ENCODE data around the gene FAM136A. TPM values are rescaled to one million over a fixed set of nuclear protein-coding genes. Genes with fewer than 3 reads are reported as not detected.
A peak's percentile ranks its signal among the peaks of the same experiment; 100 is the strongest.

Gene FAM136A
- total RNA-seq, 1 donor from 2014 or later: 32.8 TPM

DNA sequence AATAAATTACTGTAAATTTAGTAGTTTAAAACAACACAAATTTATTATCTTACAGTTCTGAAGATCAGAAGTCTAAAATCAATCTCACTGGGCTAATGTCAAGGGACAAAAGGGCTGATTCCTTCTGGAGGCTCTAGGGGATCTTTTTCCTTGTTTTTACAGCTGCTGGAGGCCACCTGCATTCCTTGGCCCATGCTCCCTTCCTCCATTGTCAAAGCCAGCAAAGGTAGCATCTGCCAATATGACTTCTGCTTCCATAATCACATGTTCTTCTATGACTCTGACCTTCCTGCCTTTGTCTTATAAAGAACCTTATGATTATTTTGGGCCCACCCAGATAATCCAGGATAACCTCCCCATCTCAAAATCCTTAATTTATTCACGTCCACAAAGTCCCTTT is 46.0 kb upstream of the FAM136A start:
- H3K36me3 ChIP-seq (ENCODE audit: insufficient read depth, low read length): no peaks in the 10 kb centered on the region
- no peak for TF ChIP-seq EZH2 (IDR thresholded peaks at IDR 0.05; ENCODE audit: insufficient read depth, low read length)
- TF ChIP-seq, protein P1, sequence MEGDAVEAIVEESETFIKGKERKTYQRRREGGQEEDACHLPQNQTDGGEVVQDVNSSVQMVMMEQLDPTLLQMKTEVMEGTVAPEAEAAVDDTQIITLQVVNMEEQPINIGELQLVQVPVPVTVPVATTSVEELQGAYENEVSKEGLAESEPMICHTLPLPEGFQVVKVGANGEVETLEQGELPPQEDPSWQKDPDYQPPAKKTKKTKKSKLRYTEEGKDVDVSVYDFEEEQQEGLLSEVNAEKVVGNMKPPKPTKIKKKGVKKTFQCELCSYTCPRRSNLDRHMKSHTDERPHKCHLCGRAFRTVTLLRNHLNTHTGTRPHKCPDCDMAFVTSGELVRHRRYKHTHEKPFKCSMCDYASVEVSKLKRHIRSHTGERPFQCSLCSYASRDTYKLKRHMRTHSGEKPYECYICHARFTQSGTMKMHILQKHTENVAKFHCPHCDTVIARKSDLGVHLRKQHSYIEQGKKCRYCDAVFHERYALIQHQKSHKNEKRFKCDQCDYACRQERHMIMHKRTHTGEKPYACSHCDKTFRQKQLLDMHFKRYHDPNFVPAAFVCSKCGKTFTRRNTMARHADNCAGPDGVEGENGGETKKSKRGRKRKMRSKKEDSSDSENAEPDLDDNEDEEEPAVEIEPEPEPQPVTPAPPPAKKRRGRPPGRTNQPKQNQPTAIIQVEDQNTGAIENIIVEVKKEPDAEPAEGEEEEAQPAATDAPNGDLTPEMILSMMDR (IDR thresholded peaks at IDR 0.05; ENCODE audit: insufficient read depth, low read depth, low read length): no peak
- no peaks in the 10 kb centered on the region for H3K4me1 ChIP-seq (ENCODE audit: insufficient read depth, low read length)
- H3K4me2 ChIP-seq (ENCODE audit: low read length): no peak overlapping the region
- Mint-ChIP-seq H3K4me1 (ENCODE audit: low read depth, unreplicated experiment) (peaks cover 4% of the 10 kb centered on the region), H3K27ac (ENCODE audit: unreplicated experiment) (no peak overlapping the region), H3K27me3 (ENCODE audit: low read depth, unreplicated experiment) (peaks cover 25% of the 10 kb centered on the region), H3K4me3 (ENCODE audit: unreplicated experiment) (no peak overlapping the region), H3K9me3 (ENCODE audit: unreplicated experiment) (no peaks in the 10 kb centered on the region), H3K36me3 (ENCODE audit: low read depth, unreplicated experiment) (no peaks in the 10 kb centered on the region)
- H3K9ac ChIP-seq (ENCODE audit: low read length): no peak overlapping the region
- peaks cover 2% of the 10 kb centered on the region for H3K27me3 ChIP-seq (ENCODE audit: insufficient read depth, low read length)
- DNase-seq (ENCODE audit: low read depth) (no peak), FAIRE-seq (no peak)
- no peaks in the 10 kb centered on the region for H3K79me2 ChIP-seq (ENCODE audit: insufficient read depth, low read length)
- H3K9me3 ChIP-seq (ENCODE audit: insufficient read depth, low read depth, low read length): no peaks in the 10 kb centered on the region
- H3K4me3 ChIP-seq (ENCODE audit: insufficient read depth, low read depth, low read length): no peak overlapping the region
- H2AFZ ChIP-seq (ENCODE audit: low read depth, low read length): no peak overlapping the region
- H4K20me1 ChIP-seq (ENCODE audit: insufficient read depth, low read length): no peaks in the 10 kb centered on the region
- no peak overlapping the region for H3K27ac ChIP-seq (ENCODE audit: low read depth, low read length)

DNA sequence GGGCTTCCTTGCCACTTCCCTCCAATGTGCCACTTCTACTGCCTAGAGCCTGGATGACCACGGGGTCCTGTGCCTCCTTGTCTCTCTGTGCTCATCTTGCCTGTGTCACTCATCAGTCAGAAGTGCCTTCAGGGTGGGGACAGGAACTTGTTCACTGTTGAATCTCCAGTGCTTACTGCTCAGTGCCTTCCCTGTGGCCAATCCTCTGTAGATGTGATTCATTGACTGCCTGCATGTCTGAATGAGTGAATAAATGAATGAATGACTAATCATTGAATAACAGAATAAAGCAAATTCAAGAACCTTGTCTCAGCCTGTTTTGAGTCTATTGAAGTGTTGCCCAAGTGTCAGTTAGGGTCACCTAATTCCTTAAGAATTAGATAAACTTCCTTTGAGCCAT is 42.3 kb upstream of the FAM136A start:
- DNase-seq (ENCODE audit: low read depth) (no peak), FAIRE-seq (peak; percentile 47)
- Histone ChIP-seq H4K20me1 (ENCODE audit: insufficient read depth, low read length) (no peaks in the 10 kb centered on the region), H3K79me2 (ENCODE audit: insufficient read depth, low read length) (no peaks in the 10 kb centered on the region), H3K36me3 (ENCODE audit: insufficient read depth, low read length) (no peaks in the 10 kb centered on the region), H3K27ac (ENCODE audit: low read depth, low read length) (no peak overlapping the region), H3K27me3 (ENCODE audit: insufficient read depth, low read length) (peaks cover 5% of the 10 kb centered on the region), H3K9me3 (ENCODE audit: insufficient read depth, low read depth, low read length) (no peaks in the 10 kb centered on the region), H3K9ac (ENCODE audit: low read length) (no peak overlapping the region), H2AFZ (ENCODE audit: low read depth, low read length) (no peak overlapping the region), H3K4me3 (ENCODE audit: insufficient read depth, low read depth, low read length) (no peak overlapping the region), H3K4me1 (ENCODE audit: insufficient read depth, low read length) (no peaks in the 10 kb centered on the region), H3K4me2 (ENCODE audit: low read length) (no peak overlapping the region)
- Mint-ChIP-seq H3K27me3 (ENCODE audit: low read depth, unreplicated experiment) (peaks cover 49% of the 10 kb centered on the region), H3K27ac (ENCODE audit: unreplicated experiment) (no peak overlapping the region), H3K36me3 (ENCODE audit: low read depth, unreplicated experiment) (no peaks in the 10 kb centered on the region), H3K4me3 (ENCODE audit: unreplicated experiment) (no peak overlapping the region), H3K4me1 (ENCODE audit: low read depth, unreplicated experiment) (no peaks in the 10 kb centered on the region), H3K9me3 (ENCODE audit: unreplicated experiment) (no peaks in the 10 kb centered on the region)
- no peak for TF ChIP-seq EZH2 (IDR thresholded peaks at IDR 0.05; ENCODE audit: insufficient read depth, low read length)
- TF ChIP-seq, protein P1 (IDR thresholded peaks at IDR 0.05; ENCODE audit: insufficient read depth, low read depth, low read length): no peak

DNA sequence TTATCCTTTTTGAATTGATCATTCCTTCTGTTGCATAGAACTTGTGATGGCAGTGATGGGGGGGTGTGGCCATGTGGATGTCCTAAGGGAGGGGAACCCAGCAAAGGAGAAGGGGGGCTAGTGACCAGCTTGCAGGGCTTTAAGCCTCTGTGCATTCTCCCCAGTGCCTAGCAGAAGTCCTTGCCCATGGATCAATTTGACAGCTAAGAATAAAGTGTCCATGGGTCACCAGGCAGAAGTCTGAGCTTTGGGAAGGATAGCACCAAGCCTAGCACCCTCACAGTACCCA is 39.6 kb upstream of the FAM136A start:
- H3K4me3 ChIP-seq (ENCODE audit: insufficient read depth, low read depth, low read length): no peak overlapping the region
- Mint-ChIP-seq H3K9me3 (ENCODE audit: unreplicated experiment) (no peaks in the 10 kb centered on the region), H3K4me3 (ENCODE audit: unreplicated experiment) (no peak overlapping the region), H3K36me3 (ENCODE audit: low read depth, unreplicated experiment) (no peaks in the 10 kb centered on the region), H3K4me1 (ENCODE audit: low read depth, unreplicated experiment) (no peaks in the 10 kb centered on the region), H3K27me3 (ENCODE audit: low read depth, unreplicated experiment) (peaks cover 46% of the 10 kb centered on the region), H3K27ac (ENCODE audit: unreplicated experiment) (no peak overlapping the region)
- H3K4me2 ChIP-seq (ENCODE audit: low read length): no peak overlapping the region
- no peaks in the 10 kb centered on the region for H3K79me2 ChIP-seq (ENCODE audit: insufficient read depth, low read length)
- peaks cover 5% of the 10 kb centered on the region for H3K27me3 ChIP-seq (ENCODE audit: insufficient read depth, low read length)
- no peaks in the 10 kb centered on the region for H3K9me3 ChIP-seq (ENCODE audit: insufficient read depth, low read depth, low read length)
- FAIRE-seq (no peak), DNase-seq (ENCODE audit: low read depth) (no peak)
- H3K36me3 ChIP-seq (ENCODE audit: insufficient read depth, low read length): no peaks in the 10 kb centered on the region
- no peaks in the 10 kb centered on the region for H4K20me1 ChIP-seq (ENCODE audit: insufficient read depth, low read length)
- H2AFZ ChIP-seq (ENCODE audit: low read depth, low read length): no peak overlapping the region
- TF ChIP-seq, protein P1 (IDR thresholded peaks at IDR 0.05; ENCODE audit: insufficient read depth, low read depth, low read length): no peak
- TF ChIP-seq EZH2 (IDR thresholded peaks at IDR 0.05; ENCODE audit: insufficient read depth, low read length): no peak
- no peak overlapping the region for H3K27ac ChIP-seq (ENCODE audit: low read depth, low read length)
- no peaks in the 10 kb centered on the region for H3K4me1 ChIP-seq (ENCODE audit: insufficient read depth, low read length)
- H3K9ac ChIP-seq (ENCODE audit: low read length): no peak overlapping the region

All from astrocyte (in vitro differentiated cells and primary cell).